SH-SY5Y (cell line): ENCODE results near the gene HECTD2.

Experiments
- GATA2 ChIP-seq: IDR thresholded peaks from 2 replicates; pipeline ENCODE4 v1.6.1; 2011; ENCODE audit warnings: mild to moderate bottlenecking, low read depth, low read length
- GATA3 ChIP-seq: IDR thresholded peaks from 2 replicates; pipeline ENCODE4 v1.6.1; 2011; ENCODE audit warnings: low read depth, mild to moderate bottlenecking, low read length, moderate library complexity

- TF ChIP-seq GATA3 (no peak), GATA2 (no peak)
These were observed 34.4 kb downstream of the HECTD2 start for GRCh38 chr10:91444211-91445182.
